ENCODE results near the gene TMEM200C.
"Not testable (repeated sequence)": the region's sequence is repeated elsewhere in the genome, so short reads cannot be mapped to it uniquely, and the experiment has no call there.

Gene TMEM200C

GRCh38 chr18:5891184-5891853 lies 4.0 kb downstream of the TMEM200C start:
- no peak for DNase-seq

GRCh38 chr18:5890331-5891183 lies 4.8 kb downstream of the TMEM200C start:
- DNase-seq = peak; percentile 35

GRCh38 chr18:5885361-5885760 lies 10.0 kb downstream of the TMEM200C start:
- no peak for DNase-seq

GRCh38 chr18:5884375-5884774 lies 10.9 kb downstream of the TMEM200C start:
- no peak for DNase-seq

- no peak for DNase-seq
Measured at GRCh38 chr18:5879479-5879882, 15.8 kb downstream of the TMEM200C start.

- no peak for DNase-seq
Measured at GRCh38 chr18:5876891-5877290, 18.4 kb downstream of the TMEM200C start.

GRCh38 chr18:5874336-5874735 lies 21.0 kb downstream of the TMEM200C start:
- no peak for DNase-seq

- DNase-seq = no peak
Measured at GRCh38 chr18:5872886-5873285, 22.4 kb downstream of the TMEM200C start.

GRCh38 chr18:5871426-5871825 lies 23.9 kb downstream of the TMEM200C start:
- DNase-seq = no peak

- no peak for DNase-seq
Measured at GRCh38 chr18:5868218-5868854, 27.0 kb downstream of the TMEM200C start.

- no peak for DNase-seq
Measured at GRCh38 chr18:5865521-5865920, 29.8 kb downstream of the TMEM200C start.

- not testable (repeated sequence) for DNase-seq
Measured at GRCh38 chr18:5862127-5862526, 33.2 kb downstream of the TMEM200C start.

GRCh38 chr18:5857180-5857579 lies 38.1 kb downstream of the TMEM200C start:
- DNase-seq = no peak

GRCh38 chr18:5853253-5853652 lies 42.1 kb downstream of the TMEM200C start:
- DNase-seq = no peak

- DNase-seq = no peak
Measured at GRCh38 chr18:5851998-5852397, 43.3 kb downstream of the TMEM200C start.

GRCh38 chr18:5842653-5843052 lies 52.7 kb downstream of the TMEM200C start:
- DNase-seq = no peak

- DNase-seq = no peak
Measured at GRCh38 chr18:5841518-5841917, 53.8 kb downstream of the TMEM200C start.

GRCh38 chr18:5840547-5840946 lies 54.8 kb downstream of the TMEM200C start:
- no peak for DNase-seq

GRCh38 chr18:5840025-5840424 lies 55.3 kb downstream of the TMEM200C start:
- no peak for DNase-seq

- DNase-seq = no peak
Measured at GRCh38 chr18:5839102-5839501, 56.2 kb downstream of the TMEM200C start.
